ENCODE measurements around the gene SPDYE6.
"Not testable (repeated sequence)": the region's sequence is repeated elsewhere in the genome, so short reads cannot be mapped to it uniquely, and the experiment has no call there.

- not testable (repeated sequence) for TF ChIP-seq CTCF (IDR thresholded peaks at IDR 0.05; ENCODE audit: low read depth, low read length, missing input control); GABPA (IDR thresholded peaks at IDR 0.05 in 1 of 2, conservative IDR thresholded peaks at IDR 0.05 in 1 of 2); TAF1 (conservative IDR thresholded peaks at IDR 0.05); JUND (IDR thresholded peaks at IDR 0.05); RXRA (IDR thresholded peaks at IDR 0.05); YY1 (IDR thresholded peaks at IDR 0.05); SP1 (IDR thresholded peaks at IDR 0.05); ATF3 (IDR thresholded peaks at IDR 0.05); HNF4A (conservative IDR thresholded peaks at IDR 0.05); REST (IDR thresholded peaks at IDR 0.05); RAD21 (IDR thresholded peaks at IDR 0.05)
Observed at GRCh38 chr7:102335574-102335973, 20.7 kb downstream of the SPDYE6 start.
